Anterior cingulate cortex (tissue), 58 donors: ENCODE data around the gene LILRB2.
A peak's percentile ranks its signal among the peaks of the same experiment; 100 is the strongest.
"Not testable (repeated sequence)": the region's sequence is repeated elsewhere in the genome, so short reads cannot be mapped to it uniquely, and the experiment has no call there.

Experiments
- DNase-seq, 58 donors: peaks; one replicate each; lab custom pipeline; 2025; lab: John Stamatoyannopoulos, UW

Gene LILRB2

GRCh38 chr19:54277111-54277615, 3.7 kb downstream of the LILRB2 start:
- DNase-seq, result not testable (repeated sequence)

- no peak for DNase-seq
These were observed 5.0 kb downstream of the LILRB2 start for GRCh38 chr19:54275951-54276350.

GRCh38 chr19:54274516-54274915, 6.4 kb downstream of the LILRB2 start:
- DNase-seq, result not testable (repeated sequence)

- no peak for DNase-seq
These were observed 7.1 kb downstream of the LILRB2 start for GRCh38 chr19:54273821-54274220.

GRCh38 chr19:54272181-54272580, 8.7 kb downstream of the LILRB2 start:
- DNase-seq, result not testable (repeated sequence)

GRCh38 chr19:54271587-54271986, 9.3 kb downstream of the LILRB2 start:
- DNase-seq, result not testable (repeated sequence)

GRCh38 chr19:54271106-54271505, 9.8 kb downstream of the LILRB2 start:
- peak in 13 of 58 donors; percentile 1 to 35 (median 9) for DNase-seq

GRCh38 chr19:54268936-54269335, 12.0 kb downstream of the LILRB2 start:
- DNase-seq, result no peak

- peak in 28 of 58 donors; percentile 1 to 71 (median 14) for DNase-seq
These were observed 14.8 kb downstream of the LILRB2 start for GRCh38 chr19:54266133-54266532.

GRCh38 chr19:54262470-54262869, 18.4 kb downstream of the LILRB2 start:
- DNase-seq, result no peak

GRCh38 chr19:54262066-54262465, 18.8 kb downstream of the LILRB2 start:
- DNase-seq, result no peak

- no peak for DNase-seq
These were observed 23.8 kb downstream of the LILRB2 start, which contains the start of gene LILRB5 for GRCh38 chr19:54257116-54257480. TSS of gene LILRB5 (minus strand) at chr19:54257273. CDS start at chr19:54257193, 80 bp downstream.

GRCh38 chr19:54256250-54257115, 24.4 kb downstream of the LILRB2 start:
- DNase-seq, result no peak

GRCh38 chr19:54255105-54255775, 25.7 kb downstream of the LILRB2 start:
- DNase-seq, result no peak

- DNase-seq, result no peak
These were observed 26.6 kb downstream of the LILRB2 start for GRCh38 chr19:54254195-54254906.

- no peak for DNase-seq
These were observed 27.3 kb downstream of the LILRB2 start for GRCh38 chr19:54253331-54254194.

GRCh38 chr19:54252845-54253244, 28.1 kb downstream of the LILRB2 start:
- no peak for DNase-seq

GRCh38 chr19:54252243-54252642, 28.7 kb downstream of the LILRB2 start:
- no peak for DNase-seq

- DNase-seq, result peak in 15 of 58 donors; percentile 3 to 50 (median 20)
These were observed 32.8 kb downstream of the LILRB2 start for GRCh38 chr19:54248016-54248601.
